ENCODE results near the gene ADCYAP1R1.

Gene ADCYAP1R1

GRCh38 chr7:31027161-31027965 is 24.7 kb upstream of the ADCYAP1R1 start:
- no peak for DNase-seq
- TF ChIP-seq GATA1 (IDR thresholded peaks at IDR 0.05; ENCODE audit: low read depth, low read length) = no peak
- TF ChIP-seq POLR2A (IDR thresholded peaks at IDR 0.05; ENCODE audit: low read length) = no peak

GRCh38 chr7:31028006-31028405 is 24.1 kb upstream of the ADCYAP1R1 start:
- no peak for TF ChIP-seq POLR2A (IDR thresholded peaks at IDR 0.05; ENCODE audit: low read length)
- TF ChIP-seq GATA1 (IDR thresholded peaks at IDR 0.05; ENCODE audit: low read depth, low read length) = no peak
- no peak for DNase-seq

- TF ChIP-seq GATA1 (IDR thresholded peaks at IDR 0.05; ENCODE audit: low read depth, low read length) = no peak
- TF ChIP-seq POLR2A (IDR thresholded peaks at IDR 0.05; ENCODE audit: low read length) = no peak
- DNase-seq = no peak
Observed at GRCh38 chr7:31028417-31028992, 23.6 kb upstream of the ADCYAP1R1 start.

GRCh38 chr7:31029251-31030042 is 22.7 kb upstream of the ADCYAP1R1 start:
- no peak for TF ChIP-seq POLR2A (IDR thresholded peaks at IDR 0.05; ENCODE audit: low read length)
- TF ChIP-seq GATA1 (IDR thresholded peaks at IDR 0.05; ENCODE audit: low read depth, low read length) = no peak
- no peak for DNase-seq

GRCh38 chr7:31033674-31034300 is 18.3 kb upstream of the ADCYAP1R1 start:
- TF ChIP-seq POLR2A (IDR thresholded peaks at IDR 0.05; ENCODE audit: low read length) = no peak
- TF ChIP-seq GATA1 (IDR thresholded peaks at IDR 0.05; ENCODE audit: low read depth, low read length) = no peak
- DNase-seq = no peak

GRCh38 chr7:31036924-31037323 is 15.2 kb upstream of the ADCYAP1R1 start:
- TF ChIP-seq GATA1 (IDR thresholded peaks at IDR 0.05; ENCODE audit: low read depth, low read length) (no peak), POLR2A (IDR thresholded peaks at IDR 0.05; ENCODE audit: low read length) (no peak)
- no peak for DNase-seq

- TF ChIP-seq GATA1 (IDR thresholded peaks at IDR 0.05; ENCODE audit: low read depth, low read length) = no peak
- TF ChIP-seq POLR2A (IDR thresholded peaks at IDR 0.05; ENCODE audit: low read length) = no peak
Observed at GRCh38 chr7:31043051-31043471, 9.0 kb upstream of the ADCYAP1R1 start.

GRCh38 chr7:31044529-31044928 is 7.6 kb upstream of the ADCYAP1R1 start:
- TF ChIP-seq POLR2A (IDR thresholded peaks at IDR 0.05; ENCODE audit: low read length) (no peak), GATA1 (IDR thresholded peaks at IDR 0.05; ENCODE audit: low read depth, low read length) (no peak)
- DNase-seq = no peak

More at GRCh38 chr7:31043051-31043471, 9.0 kb upstream of the ADCYAP1R1 start:
- DNase-seq = no peak

GRCh38 chr7:31046723-31047122 is 5.4 kb upstream of the ADCYAP1R1 start:
- no peak for TF ChIP-seq GATA1 (IDR thresholded peaks at IDR 0.05; ENCODE audit: low read depth, low read length)
- TF ChIP-seq POLR2A (IDR thresholded peaks at IDR 0.05; ENCODE audit: low read length) = no peak
- no peak for DNase-seq

GRCh38 chr7:31047313-31048146 is 4.6 kb upstream of the ADCYAP1R1 start:
- no peak for DNase-seq

GRCh38 chr7:31049005-31049765 is 2.9 kb upstream of the ADCYAP1R1 start:
- TF ChIP-seq POLR2A (IDR thresholded peaks at IDR 0.05; ENCODE audit: low read length) (no peak), GATA1 (IDR thresholded peaks at IDR 0.05; ENCODE audit: low read depth, low read length) (no peak)
- DNase-seq = no peak

More at GRCh38 chr7:31047313-31048146, 4.6 kb upstream of the ADCYAP1R1 start:
- no peak for TF ChIP-seq GATA1 (IDR thresholded peaks at IDR 0.05; ENCODE audit: low read depth, low read length)
- no peak for TF ChIP-seq POLR2A (IDR thresholded peaks at IDR 0.05; ENCODE audit: low read length)

GRCh38 chr7:31052487-31052840 is 356 bp downstream of the ADCYAP1R1 start:
- no peak for DNase-seq
- TF ChIP-seq POLR2A (IDR thresholded peaks at IDR 0.05; ENCODE audit: low read length) (no peak), GATA1 (IDR thresholded peaks at IDR 0.05; ENCODE audit: low read depth, low read length) (no peak)

Measured in erythroblast (primary cell).